Pancreas (tissue), 10 donors: ENCODE measurements around the gene MAD2L2. TPM values are rescaled to one million over a fixed set of nuclear protein-coding genes. Genes with fewer than 3 reads are reported as not detected.
A peak's percentile ranks its signal among the peaks of the same experiment; 100 is the strongest.

Experiments
- ATAC-seq, 4 donors: fragments of 200-7000 bp; cut with Tn5 transposase; one replicate each; pipeline versions ENCODE4 v1.8.0 to v1.9.1; 2020; ENCODE audit warnings: mild to moderate bottlenecking in 4 of 4, moderate library complexity in 4 of 4
- DNase-seq, 6 donors: peaks; one replicate each; pipeline ENCODE4 v3.0.0-alpha.2; 2020
- FAIRE-seq: peaks from 2 replicates; lab custom pipeline; 2012; peaks lifted over from hg19 to GRCh38; lab: Jason Lieb, UNC
- H3K27ac ChIP-seq, 4 donors: fragments of 200-600 bp; sonication (generic); 1 replicate in 3 of 4; 2 replicates in 1 of 4; pipeline versions ENCODE4 v1.5.0 to v1.8.0; 2020
- H3K27me3 ChIP-seq, 4 donors: fragments of 200-600 bp; one replicate each; pipeline ENCODE4 v1.8.0; 2021
- H3K36me3 ChIP-seq, 3 donors: fragments of 200-600 bp; sonication (generic) in 1 of 3; one replicate each; pipeline versions ENCODE4 v1.5.0 to v1.8.0; 2020 to 2021
- H3K4me1 ChIP-seq, 3 donors: fragments of 200-600 bp; one replicate each; pipeline ENCODE4 v1.8.0; 2021
- H3K4me3 ChIP-seq, 4 donors: fragments of 200-600 bp; sonication (generic) in 2 of 4; one replicate each; pipeline versions ENCODE4 v1.5.0 to v1.8.0; 2020 to 2021
- H3K9me3 ChIP-seq, 4 donors: fragments of 200-600 bp; one replicate each; pipeline ENCODE4 v1.8.0; 2021
- CTCF ChIP-seq, 4 donors: fragments of 200-600 bp; sonication (generic) in 3 of 4; IDR thresholded peaks; one replicate each; pipeline versions ENCODE4 v1.5.0 to v1.8.0; 2021; ENCODE audit warnings: antibody characterized with exemption in 4 of 4
- WGBS, 2 donors: extraction: QIAGEN DNeasy Blood & Tissue Kit; methylation state at CpG; one replicate each; pipeline ENCODE4 v1.1.7; 2013; 5-methylcytosine and 5-hydroxymethylcytosine counted together
- intact Hi-C, 3 donors: fragments of 100-400 bp; cut with DNase I; formaldehyde crosslinking; loops; one replicate each; pipeline versions ENCODE4 v1.11.1 to v1.14.2; 2022
- polyA plus RNA-seq, 2 donors: library from polyadenylated mRNA; stranded (reverse); fragments of 200-250 nt; gene quantifications; one replicate each; pipeline ENCODE4 v1.2.3, GENCODE V29; 2013
- total RNA-seq, 6 donors: library from RNA; stranded (reverse); fragmentation: NEBNext Ultra II Directional in 4 of 6; extraction: Animal tissue kit (Norgen Biotek cat#: 25700) in 4 of 6; gene quantifications; one replicate each; pipeline versions ENCODE4 v1.2.1 to v1.2.4, GENCODE V29; 2021 to 2023
- donor health status: healthy with polysubstance abuse.
- donor health status: DM: no; HTN: no; CAD: no; lungs with moderate emphysema.
- donor health status: DM: no; HTN: no; CAD: no.
- donor health status: control.
- donor health status: control.
- donor health status: Bipolar disorder and iron deficiency.
- donor health status: DM: yes; HTN: yes; CAD: no.
- donor health status: DM: no; HTN: no; CAD: no.
- donor health status: DM: no; HTN: no; CAD: no.
- donor health status: DM: yes; HTN: yes; CAD: no.

Gene MAD2L2
- total and polyA plus RNA-seq, 8 donors, result 15.6 to 27.0 (median 22.4) TPM

GRCh38 chr1:11674488-11674887 is 6.5 kb downstream of the MAD2L2 start:
- FAIRE-seq (no peak), ATAC-seq (no peak), DNase-seq (peak in 1 of 6 donors; percentile 37)
- no peaks in the 10 kb centered on the region for H3K27me3 ChIP-seq
- H3K36me3 ChIP-seq, result peaks cover 0 to 7% (median 0%) of the 10 kb centered on the region in 3 donors
- H3K9me3 ChIP-seq, result no peaks in the 10 kb centered on the region
- no peak for TF ChIP-seq CTCF (IDR thresholded peaks at IDR 0.05)
- 96 to 97% methylated on average over 14 of the region's 14 CpGs for WGBS, 2 donors
- H3K27ac ChIP-seq, result no peak overlapping the region
- H3K4me3 ChIP-seq, result no peak overlapping the region
- intact Hi-C loops, result no loop called here
- H3K4me1 ChIP-seq, result no peaks in the 10 kb centered on the region

- 93 to 94% methylated on average over 14 of the region's 14 CpGs for WGBS, 2 donors
- Histone ChIP-seq H3K4me3 (no peak overlapping the region), H3K4me1 (no peaks in the 10 kb centered on the region), H3K9me3 (no peaks in the 10 kb centered on the region), H3K36me3 (peaks cover 0 to 7% (median 0%) of the 10 kb centered on the region in 3 donors), H3K27ac (no peak overlapping the region), H3K27me3 (no peaks in the 10 kb centered on the region)
- DNase-seq (peak in 1 of 6 donors; percentile 60), FAIRE-seq (no peak), ATAC-seq (no peak)
- TF ChIP-seq CTCF (IDR thresholded peaks at IDR 0.05), result no peak
- intact Hi-C loops, result no loop called here
These were observed 7.7 kb downstream of the MAD2L2 start for GRCh38 chr1:11673089-11673769.

GRCh38 chr1:11671544-11672286 is 9.2 kb downstream of the MAD2L2 start:
- 85 to 86% methylated on average over 14 of the region's 14 CpGs for WGBS, 2 donors
- peak in 2 of 4 donors; percentile 17 to 57 for ATAC-seq
- Histone ChIP-seq H3K4me3 (no peak overlapping the region), H3K36me3 (peaks cover 0 to 7% (median 0%) of the 10 kb centered on the region in 3 donors), H3K4me1 (peaks cover 0 to 5% (median 0%) of the 10 kb centered on the region in 3 donors), H3K27ac (no peak overlapping the region), H3K27me3 (no peaks in the 10 kb centered on the region), H3K9me3 (no peaks in the 10 kb centered on the region)
- no peak for TF ChIP-seq CTCF (IDR thresholded peaks at IDR 0.05)
- DNase-seq, result peak in 1 of 6 donors; percentile 51
- FAIRE-seq, result no peak
- intact Hi-C loops, result no loop called here

GRCh38 chr1:11671205-11671543 is 9.8 kb downstream of the MAD2L2 start:
- Histone ChIP-seq H3K4me3 (no peak overlapping the region), H3K36me3 (peaks cover 0 to 7% (median 0%) of the 10 kb centered on the region in 3 donors), H3K9me3 (no peaks in the 10 kb centered on the region), H3K27me3 (no peaks in the 10 kb centered on the region), H3K27ac (no peak overlapping the region), H3K4me1 (peaks cover 0 to 5% (median 0%) of the 10 kb centered on the region in 3 donors)
- no peak for DNase-seq
- intact Hi-C loops, result no loop called here
- WGBS, 2 donors, result 75 to 82% methylated on average over 6 of the region's 6 CpGs
- FAIRE-seq, result no peak
- no peak for TF ChIP-seq CTCF (IDR thresholded peaks at IDR 0.05)
- no peak for ATAC-seq
